ENCODE data around the gene KLHL35.
A peak's percentile ranks its signal among the peaks of the same experiment; 100 is the strongest.

The KLHL35 gene

GRCh38 chr11:75435571-75435925 is 2.5 kb upstream of the KLHL35 start:
- no peak for DNase-seq (ENCODE audit: low read depth in 2 of 2)
- H3K4me3 ChIP-seq (replicated peaks in 1 of 2; ENCODE audit: low read depth in 2 of 2, low read length in 2 of 2), result no peak overlapping the region
- TF ChIP-seq, protein P1, sequence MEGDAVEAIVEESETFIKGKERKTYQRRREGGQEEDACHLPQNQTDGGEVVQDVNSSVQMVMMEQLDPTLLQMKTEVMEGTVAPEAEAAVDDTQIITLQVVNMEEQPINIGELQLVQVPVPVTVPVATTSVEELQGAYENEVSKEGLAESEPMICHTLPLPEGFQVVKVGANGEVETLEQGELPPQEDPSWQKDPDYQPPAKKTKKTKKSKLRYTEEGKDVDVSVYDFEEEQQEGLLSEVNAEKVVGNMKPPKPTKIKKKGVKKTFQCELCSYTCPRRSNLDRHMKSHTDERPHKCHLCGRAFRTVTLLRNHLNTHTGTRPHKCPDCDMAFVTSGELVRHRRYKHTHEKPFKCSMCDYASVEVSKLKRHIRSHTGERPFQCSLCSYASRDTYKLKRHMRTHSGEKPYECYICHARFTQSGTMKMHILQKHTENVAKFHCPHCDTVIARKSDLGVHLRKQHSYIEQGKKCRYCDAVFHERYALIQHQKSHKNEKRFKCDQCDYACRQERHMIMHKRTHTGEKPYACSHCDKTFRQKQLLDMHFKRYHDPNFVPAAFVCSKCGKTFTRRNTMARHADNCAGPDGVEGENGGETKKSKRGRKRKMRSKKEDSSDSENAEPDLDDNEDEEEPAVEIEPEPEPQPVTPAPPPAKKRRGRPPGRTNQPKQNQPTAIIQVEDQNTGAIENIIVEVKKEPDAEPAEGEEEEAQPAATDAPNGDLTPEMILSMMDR (IDR thresholded peaks at IDR 0.05; ENCODE audit: low read depth, low read length), result no peak

DNA sequence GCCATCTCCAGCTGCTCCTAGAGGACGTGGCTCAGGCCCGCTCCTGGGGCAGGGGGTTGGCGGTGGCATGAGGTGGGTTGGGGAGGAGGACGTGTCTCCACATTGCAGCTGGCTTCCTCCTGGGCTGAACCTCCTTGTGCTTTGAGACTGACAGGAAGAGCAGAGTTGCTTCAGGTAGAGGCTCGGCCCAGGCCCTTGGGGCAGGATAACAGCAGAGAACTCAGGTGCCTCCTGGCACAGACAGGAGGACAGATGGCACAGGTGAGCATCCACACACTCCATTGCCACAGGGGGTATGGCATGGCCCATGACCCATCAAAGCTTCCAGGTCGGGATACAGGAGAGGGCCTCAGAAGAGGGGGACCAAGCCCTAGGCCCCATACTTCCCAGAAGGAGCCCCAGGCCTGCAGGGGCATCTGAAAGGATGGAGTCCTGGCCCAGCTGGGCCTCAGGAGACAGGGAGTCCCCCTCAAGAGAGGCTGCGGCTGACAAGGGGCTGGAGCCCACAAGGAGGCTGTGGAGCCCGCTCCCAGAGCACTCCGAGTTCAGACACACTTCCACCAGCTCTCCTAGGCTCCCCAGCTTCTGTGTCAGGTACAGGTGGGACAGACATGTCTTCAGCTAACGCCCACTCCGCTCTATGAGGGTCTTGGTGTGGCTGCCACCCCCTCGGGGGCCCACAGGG is 2.0 kb upstream of the KLHL35 start:
- DNase-seq (ENCODE audit: low read depth in 2 of 2), result no peak

GRCh38 chr11:75434051-75434450 is 1.0 kb upstream of the KLHL35 start:
- TF ChIP-seq, protein P1 (IDR thresholded peaks at IDR 0.05; ENCODE audit: low read depth, low read length), result no peak
- no peak overlapping the region for H3K4me3 ChIP-seq (replicated peaks in 1 of 2; ENCODE audit: low read depth in 2 of 2, low read length in 2 of 2)
- DNase-seq (ENCODE audit: low read depth in 2 of 2), result no peak

More for the DNA sequence above, 2.0 kb upstream of the KLHL35 start:
- TF ChIP-seq, protein P1 (IDR thresholded peaks at IDR 0.05; ENCODE audit: low read depth, low read length), result no peak
- no peak overlapping the region for H3K4me3 ChIP-seq (replicated peaks in 1 of 2; ENCODE audit: low read depth in 2 of 2, low read length in 2 of 2)

GRCh38 chr11:75433443-75433842 is 440 bp upstream of the KLHL35 start:
- TF ChIP-seq, protein P1 (IDR thresholded peaks at IDR 0.05; ENCODE audit: low read depth, low read length), result no peak
- DNase-seq (ENCODE audit: low read depth in 2 of 2), result no peak
- H3K4me3 ChIP-seq (replicated peaks in 1 of 2; ENCODE audit: low read depth in 2 of 2, low read length in 2 of 2), result no peak overlapping the region

GRCh38 chr11:75431533-75432525 is 1.2 kb downstream of the KLHL35 start:
- H3K4me3 ChIP-seq (replicated peaks in 1 of 2; ENCODE audit: low read depth in 2 of 2, low read length in 2 of 2), result no peak overlapping the region
- TF ChIP-seq, protein P1 (IDR thresholded peaks at IDR 0.05; ENCODE audit: low read depth, low read length), result no peak
- no peak for DNase-seq (ENCODE audit: low read depth in 2 of 2)

DNA sequence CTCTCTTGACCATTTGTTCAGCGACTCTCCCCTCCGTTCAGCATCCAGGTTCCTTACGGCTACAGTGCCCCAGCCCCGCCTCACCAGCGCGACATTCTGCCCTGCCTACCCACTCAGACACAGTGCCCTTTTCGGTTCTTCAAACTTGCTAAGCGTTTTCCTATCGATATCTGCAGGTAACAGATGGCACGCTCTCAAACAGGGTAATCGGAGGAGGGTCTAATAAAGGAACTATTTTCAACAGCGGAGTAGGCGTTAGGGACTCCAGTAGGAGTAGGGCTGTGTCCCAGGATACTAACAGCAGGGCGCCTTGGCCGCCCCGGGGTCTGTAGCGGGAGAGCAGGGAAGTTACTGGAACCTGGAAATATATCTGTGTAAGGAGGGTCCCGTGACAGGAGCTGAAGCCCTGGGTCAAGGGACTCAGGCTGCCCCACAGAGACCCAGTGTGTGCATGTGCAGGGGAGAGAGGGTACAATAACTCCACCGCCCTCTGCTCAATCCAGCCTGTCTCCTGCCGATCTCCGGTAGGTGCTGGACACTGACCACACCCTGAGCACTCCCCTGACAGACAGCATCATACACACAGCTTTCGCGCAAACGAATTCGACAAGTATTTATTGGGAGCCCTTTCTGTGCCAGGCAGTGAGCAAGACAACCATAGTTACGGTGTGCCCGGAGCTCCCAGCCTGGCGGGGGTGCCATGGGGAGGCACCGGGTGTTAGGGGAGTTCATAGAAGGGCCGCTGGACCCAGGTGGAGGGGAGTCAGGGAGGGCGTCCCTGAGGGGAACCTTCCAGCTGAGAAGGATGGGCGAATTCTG is 2.1 kb downstream of the KLHL35 start:
- peak in 1 of 2 donors; percentile 13 for DNase-seq (ENCODE audit: low read depth in 2 of 2)
- H3K4me3 ChIP-seq (replicated peaks in 1 of 2; ENCODE audit: low read depth in 2 of 2, low read length in 2 of 2), result peak overlapping the region; percentile 5 to 32
- TF ChIP-seq, protein P1 (IDR thresholded peaks at IDR 0.05; ENCODE audit: low read depth, low read length), result no peak

All from cardiac fibroblast (primary cell).